Upper lobe of right lung (tissue), 1 donor: ENCODE results near the gene ATRAID. TPM values are rescaled to one million over a fixed set of nuclear protein-coding genes. Genes with fewer than 3 reads are reported as not detected.

ENCODE experiments used
- ATAC-seq: fragments of 200-7000 bp; cut with Tn5 transposase; one replicate; pipeline ENCODE4 v1.9.1; 2020; ENCODE audit warnings: mild to moderate bottlenecking, moderate library complexity
- DNase-seq: peaks from one replicate; pipeline ENCODE4 v3.0.0-alpha.2; 2020
- H3K27ac ChIP-seq: fragments of 200-600 bp; one replicate; pipeline ENCODE4 v1.8.0; 2022
- H3K27me3 ChIP-seq: fragments of 200-600 bp; one replicate; pipeline ENCODE4 v1.8.0; 2022; ENCODE audit warnings: mild to moderate bottlenecking
- H3K36me3 ChIP-seq: fragments of 200-600 bp; one replicate; pipeline ENCODE4 v1.8.0; 2022
- H3K4me1 ChIP-seq: fragments of 200-600 bp; one replicate; pipeline ENCODE4 v1.8.0; 2022
- H3K4me3 ChIP-seq: fragments of 200-600 bp; one replicate; pipeline ENCODE4 v1.8.0; 2022; ENCODE audit warnings: mild to moderate bottlenecking
- H3K9me3 ChIP-seq: fragments of 200-600 bp; one replicate; pipeline ENCODE4 v1.8.0; 2022
- intact Hi-C: fragments of 100-400 bp; cut with DNase I; formaldehyde crosslinking; loops from one replicate; pipeline ENCODE4 v1.11.0; 2022
- long read RNA-seq: library from polyadenylated mRNA; unstranded; transcript quantifications from one replicate; pipeline ENCODE4 v2.0.0, GENCODE V29; 2021
- total RNA-seq: library from RNA; stranded (reverse); fragmentation: NEBNext Ultra II Directional; extraction: Animal tissue kit (Norgen Biotek cat#: 25700); gene quantifications from one replicate; pipeline ENCODE4 v1.2.1, GENCODE V29; 2021
- TF ChIP-seq, protein P1 (sequence below): fragments of 200-600 bp; IDR thresholded peaks from one replicate; pipeline ENCODE4 v1.8.0; 2022; ENCODE audit warnings: antibody characterized with exemption
- donor health status: DM: no; HTN: yes; CAD: no; lungs with severe emphysema.

The ATRAID gene, protein sequence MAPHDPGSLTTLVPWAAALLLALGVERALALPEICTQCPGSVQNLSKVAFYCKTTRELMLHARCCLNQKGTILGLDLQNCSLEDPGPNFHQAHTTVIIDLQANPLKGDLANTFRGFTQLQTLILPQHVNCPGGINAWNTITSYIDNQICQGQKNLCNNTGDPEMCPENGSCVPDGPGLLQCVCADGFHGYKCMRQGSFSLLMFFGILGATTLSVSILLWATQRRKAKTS
- total RNA-seq, result 102 TPM
- long read RNA-seq, transcript ATRAID-201 (7 exons, 1,240 nt), result major isoform, 74 of 105 reads
- long read RNA-seq, transcript ATRAID-202 (7 exons, 1,059 nt), result minor isoform, 21 of 105 reads
- long read RNA-seq, partial matches to known transcripts, result 6 of 105 reads
- long read RNA-seq, other reads (novel, unspliced or antisense), result 4 of 105 reads

DNA sequence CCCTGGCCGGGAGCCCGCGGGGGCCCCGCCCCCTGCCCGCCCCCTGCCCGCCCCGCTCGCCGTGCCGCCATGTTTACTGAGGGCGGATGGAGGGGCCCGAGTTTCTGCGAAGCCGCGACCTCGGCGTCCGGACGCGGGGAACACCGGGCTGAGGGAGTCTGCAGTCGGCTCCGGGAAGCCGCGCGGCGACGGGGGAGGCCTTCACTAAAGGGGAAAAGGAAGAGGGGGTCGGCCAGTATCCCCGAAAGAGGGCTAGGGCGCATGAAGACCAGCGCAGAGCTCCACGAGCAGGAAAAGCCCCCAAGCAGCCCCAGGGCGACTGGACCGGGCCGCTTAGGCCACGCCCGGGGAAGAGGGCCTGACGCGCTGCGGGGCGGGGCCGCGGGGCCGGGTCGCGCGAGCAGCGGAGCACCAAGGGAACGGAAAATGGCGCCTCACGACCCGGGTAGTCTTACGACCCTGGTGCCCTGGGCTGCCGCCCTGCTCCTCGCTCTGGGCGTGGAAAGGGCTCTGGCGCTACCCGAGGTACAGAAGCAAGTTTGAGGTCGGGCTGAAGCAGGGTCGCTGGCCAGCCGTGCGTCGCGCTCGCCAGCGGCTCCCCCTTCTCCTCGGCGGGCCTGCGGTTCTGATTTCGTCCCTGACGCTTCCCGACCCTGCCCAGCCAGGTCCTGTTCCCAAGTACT lies at the start of gene ATRAID, which contains the start of gene SLC5A6:
TSS of gene ATRAID (plus strand) at position 99 of the 683 bp plus-strand sequence. CDS start at position 427, 328 bp downstream.
TSS of gene SLC5A6 (minus strand) at position 326 of the 683 bp plus-strand sequence. CDS start 4,618 bp downstream, outside the sequence.
- H3K4me1 ChIP-seq, result peaks cover 13% of the 10 kb centered on the region
- H3K27ac ChIP-seq, result peak within 1 kb of the TSS; percentile 98
- H3K27me3 ChIP-seq, result no peaks in the 10 kb centered on the region
- H3K4me3 ChIP-seq, result peak within 1 kb of the TSS; percentile 70
- intact Hi-C loops, result no loop called here
- no peaks in the 10 kb centered on the region for H3K9me3 ChIP-seq
- DNase-seq (peak; percentile 95), ATAC-seq (peak; percentile 97)
- TF ChIP-seq, protein P1, sequence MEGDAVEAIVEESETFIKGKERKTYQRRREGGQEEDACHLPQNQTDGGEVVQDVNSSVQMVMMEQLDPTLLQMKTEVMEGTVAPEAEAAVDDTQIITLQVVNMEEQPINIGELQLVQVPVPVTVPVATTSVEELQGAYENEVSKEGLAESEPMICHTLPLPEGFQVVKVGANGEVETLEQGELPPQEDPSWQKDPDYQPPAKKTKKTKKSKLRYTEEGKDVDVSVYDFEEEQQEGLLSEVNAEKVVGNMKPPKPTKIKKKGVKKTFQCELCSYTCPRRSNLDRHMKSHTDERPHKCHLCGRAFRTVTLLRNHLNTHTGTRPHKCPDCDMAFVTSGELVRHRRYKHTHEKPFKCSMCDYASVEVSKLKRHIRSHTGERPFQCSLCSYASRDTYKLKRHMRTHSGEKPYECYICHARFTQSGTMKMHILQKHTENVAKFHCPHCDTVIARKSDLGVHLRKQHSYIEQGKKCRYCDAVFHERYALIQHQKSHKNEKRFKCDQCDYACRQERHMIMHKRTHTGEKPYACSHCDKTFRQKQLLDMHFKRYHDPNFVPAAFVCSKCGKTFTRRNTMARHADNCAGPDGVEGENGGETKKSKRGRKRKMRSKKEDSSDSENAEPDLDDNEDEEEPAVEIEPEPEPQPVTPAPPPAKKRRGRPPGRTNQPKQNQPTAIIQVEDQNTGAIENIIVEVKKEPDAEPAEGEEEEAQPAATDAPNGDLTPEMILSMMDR, result no peak
- H3K36me3 ChIP-seq, result peaks cover 31% of the 10 kb centered on the region

GRCh38 chr2:27162151-27163121 lies 49.4 kb upstream of the ATRAID start:
- intact Hi-C loops, result no loop called here
- Histone ChIP-seq H3K4me3 (no peak overlapping the region), H3K9me3 (no peaks in the 10 kb centered on the region), H3K4me1 (no peaks in the 10 kb centered on the region), H3K27ac (no peak overlapping the region), H3K36me3 (no peaks in the 10 kb centered on the region), H3K27me3 (no peaks in the 10 kb centered on the region)
- TF ChIP-seq, protein P1, result no peak
- ATAC-seq (no peak), DNase-seq (no peak)

DNA sequence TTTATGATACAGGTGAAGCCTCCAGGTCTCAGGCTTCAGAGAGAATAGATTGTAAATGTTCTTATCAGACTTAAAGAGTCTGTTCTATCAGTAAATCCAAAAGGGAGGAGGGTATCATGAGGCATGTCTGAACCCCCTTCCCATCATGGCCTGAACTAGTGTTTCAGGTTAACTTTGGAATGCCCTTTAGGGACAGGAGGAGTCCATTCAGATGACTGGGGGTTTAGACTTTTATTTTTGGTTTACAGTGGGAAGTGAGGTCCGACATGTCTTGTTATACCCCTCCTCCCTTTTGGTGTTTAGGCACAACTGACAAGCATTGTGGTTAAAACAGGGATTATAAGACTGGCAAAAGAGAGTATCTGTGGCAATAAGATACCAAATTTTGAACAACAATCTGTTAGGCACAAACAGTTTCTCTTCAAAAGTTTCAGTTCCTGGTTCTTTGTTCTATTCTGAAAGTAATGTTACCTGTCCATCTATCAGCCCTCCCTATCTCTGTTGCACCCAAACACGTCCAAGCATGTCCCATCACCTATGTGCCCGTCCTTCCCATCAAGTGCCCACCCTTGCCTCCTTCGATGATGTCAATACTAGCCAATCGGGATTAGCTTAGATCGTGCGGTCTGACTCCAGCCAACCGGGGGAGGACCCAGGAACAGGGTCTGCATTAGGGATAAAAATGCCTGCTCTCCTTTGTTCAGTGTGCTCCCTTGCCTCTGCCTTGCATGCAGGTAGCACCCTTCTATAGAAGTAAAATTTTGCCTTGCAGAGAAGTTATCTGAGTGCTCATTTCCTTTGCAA lies 46.7 kb upstream of the ATRAID start:
- Histone ChIP-seq H3K36me3 (no peaks in the 10 kb centered on the region), H3K4me3 (no peak overlapping the region), H3K27me3 (no peaks in the 10 kb centered on the region), H3K4me1 (peaks cover 4% of the 10 kb centered on the region), H3K9me3 (no peaks in the 10 kb centered on the region), H3K27ac (no peak overlapping the region)
- DNase-seq (no peak), ATAC-seq (no peak)
- TF ChIP-seq, protein P1, result no peak
- intact Hi-C loops, result no loop called here

- no peak overlapping the region for H3K27ac ChIP-seq
- no peak overlapping the region for H3K4me3 ChIP-seq
- DNase-seq (no peak), ATAC-seq (no peak)
- intact Hi-C loops, result no loop called here
- TF ChIP-seq, protein P1, result no peak
- peaks cover 12% of the 10 kb centered on the region for H3K4me1 ChIP-seq
- H3K27me3 ChIP-seq, result no peaks in the 10 kb centered on the region
- no peaks in the 10 kb centered on the region for H3K9me3 ChIP-seq
- no peaks in the 10 kb centered on the region for H3K36me3 ChIP-seq
Measured at GRCh38 chr2:27170581-27171337, 41.1 kb upstream of the ATRAID start.
